CD14-positive monocyte (primary cell): ENCODE measurements around the gene CDH23. TPM values are rescaled to one million over a fixed set of nuclear protein-coding genes. Genes with fewer than 3 reads are reported as not detected.

ENCODE experiments used
- DNase-seq, 3 donors: peaks; one replicate each; pipeline ENCODE4 v3.0.0-alpha.2; 2011 to 2022
- H2AFZ ChIP-seq: 2 replicates; pipeline ENCODE4 v1.6.0; 2012; ENCODE audit warnings: mild to moderate bottlenecking, low read depth, low read length, inconsistent platforms; ENCODE audit not compliant: insufficient read depth, poor library complexity, severe bottlenecking
- H3K27ac ChIP-seq, 2 donors: 1 replicate in 1 of 2; 2 replicates in 1 of 2; pipeline ENCODE4 v1.5.1; 2012 to 2013; ENCODE audit warnings: low read length in 2 of 2, control low read depth in 1 of 2, inconsistent platforms in 1 of 2, low read depth in 1 of 2, mild to moderate bottlenecking in 1 of 2
- H3K27me3 ChIP-seq, 2 donors: one replicate each; pipeline versions ENCODE4 v1.6.0 to v1.6.1; 2011 to 2013; ENCODE audit warnings: low read length in 2 of 2; ENCODE audit not compliant: control insufficient read depth in 2 of 2, insufficient read depth in 2 of 2
- H3K36me3 ChIP-seq, 2 donors: replicated peaks in 1 of 2; 1 replicate in 1 of 2; 2 replicates in 1 of 2; pipeline versions ENCODE4 v1.5.1 to v1.6.1; 2012 to 2013; ENCODE audit warnings: low read length in 2 of 2, control low read depth in 1 of 2, inconsistent platforms in 1 of 2, mild to moderate bottlenecking in 1 of 2; ENCODE audit not compliant: insufficient read depth in 2 of 2, control insufficient read depth in 1 of 2
- H3K4me1 ChIP-seq, 2 donors: 1 replicate in 1 of 2; 2 replicates in 1 of 2; pipeline versions ENCODE4 v1.5.1 to v1.6.1; 2012 to 2013; ENCODE audit warnings: low read length in 2 of 2, control low read depth in 1 of 2, inconsistent platforms in 1 of 2, mild to moderate bottlenecking in 1 of 2, moderate library complexity in 1 of 2; ENCODE audit not compliant: insufficient read depth in 2 of 2, control insufficient read depth in 1 of 2
- H3K4me2 ChIP-seq: replicated peaks from 2 replicates; pipeline ENCODE3; 2012; ENCODE audit warnings: low read length, moderate library complexity, mild to moderate bottlenecking; ENCODE audit not compliant: poor library complexity, severe bottlenecking; ENCODE audit errors: extremely low read depth
- H3K4me3 ChIP-seq, 3 experiments: fragments of 200-600 bp in 1 of 3; sonication (generic) in 1 of 3; replicated peaks in 1 of 3; 1 replicate in 2 of 3; 2 replicates in 1 of 3; pipeline ENCODE4 v1.5.1; 2011 to 2013; ENCODE audit warnings: low read length in 3 of 3, mild to moderate bottlenecking in 3 of 3, control low read depth in 2 of 3, low read depth in 2 of 3, inconsistent platforms in 1 of 3, moderate library complexity in 1 of 3
- H3K79me2 ChIP-seq: 2 replicates; pipeline ENCODE4 v1.6.0; 2012; ENCODE audit warnings: mild to moderate bottlenecking, control low read depth, inconsistent platforms, low read length, moderate library complexity; ENCODE audit not compliant: insufficient read depth
- H3K9ac ChIP-seq: 2 replicates; pipeline ENCODE4 v1.6.0; 2017; ENCODE audit warnings: low read length, mild to moderate bottlenecking; ENCODE audit not compliant: insufficient read depth, poor library complexity, severe bottlenecking
- H3K9me3 ChIP-seq, 2 donors: replicated peaks in 1 of 2; 1 replicate in 1 of 2; 2 replicates in 1 of 2; pipeline versions ENCODE4 v1.5.1 to v1.6.1; 2012 to 2013; ENCODE audit warnings: low read length in 2 of 2, control low read depth in 1 of 2; ENCODE audit not compliant: control insufficient read depth in 1 of 2, insufficient read depth in 1 of 2
- H4K20me1 ChIP-seq: 2 replicates; pipeline ENCODE4 v1.6.0; 2012; ENCODE audit warnings: mild to moderate bottlenecking, low read length, control low read depth, moderate library complexity; ENCODE audit not compliant: insufficient read depth
- H3K27ac Mint-ChIP-seq, 7 donors: one replicate each; pipeline ENCODE4 v1.8.0; 2020; ENCODE audit warnings: mild to moderate bottlenecking in 7 of 7, mixed read lengths in 7 of 7, moderate library complexity in 6 of 7, inconsistent platforms in 2 of 7
- H3K27me3 Mint-ChIP-seq, 3 donors: one replicate each; pipeline ENCODE4 v1.8.0; 2021 to 2022; ENCODE audit warnings: low read depth in 3 of 3, mild to moderate bottlenecking in 3 of 3, mixed read lengths in 3 of 3, moderate library complexity in 3 of 3, inconsistent platforms in 1 of 3
- H3K36me3 Mint-ChIP-seq, 2 donors: one replicate each; pipeline ENCODE4 v1.8.0; 2020; ENCODE audit warnings: mixed read lengths in 2 of 2, inconsistent platforms in 1 of 2, mild to moderate bottlenecking in 1 of 2
- H3K4me1 Mint-ChIP-seq: one replicate; pipeline ENCODE4 v1.8.0; 2020; ENCODE audit warnings: mild to moderate bottlenecking, mixed read lengths
- H3K4me3 Mint-ChIP-seq, 2 donors: one replicate each; pipeline ENCODE4 v1.8.0; 2020; ENCODE audit warnings: mild to moderate bottlenecking in 2 of 2, mixed read lengths in 2 of 2, moderate library complexity in 1 of 2
- H3K9me3 Mint-ChIP-seq, 7 donors: one replicate each; pipeline ENCODE4 v1.8.0; 2020 to 2022; ENCODE audit warnings: mixed read lengths in 7 of 7, mild to moderate bottlenecking in 6 of 7, moderate library complexity in 6 of 7, inconsistent platforms in 2 of 7
- WGBS: methylation state at CpG from one replicate; pipeline ENCODE4 v1.1.5; 2013; ENCODE audit warnings: missing lambda C conversion rate; ENCODE audit not compliant: insufficient coverage; 5-methylcytosine and 5-hydroxymethylcytosine counted together
- intact Hi-C, 2 donors: fragments of 100-400 bp; cut with micrococcal nuclease; formaldehyde crosslinking; loops; one replicate each; pipeline versions ENCODE4 v1.15.0 to v1.15.1; 2023
- polyA plus RNA-seq, 3 donors: library from polyadenylated mRNA; depleted of rRNA in 1 of 3; unstranded in 2 of 3; stranded (reverse) in 1 of 3; fragments of 300-500 nt in 2 of 3; fragments of >200 nt in 1 of 3; fragmentation: Illumina TruSeq in 2 of 3; gene quantifications; 1 replicate in 2 of 3; 2 replicates in 1 of 3; pipeline ENCODE4 v1.2.3, GENCODE V29; 2012 to 2021
- TF ChIP-seq, protein P1 (sequence below): fragments of 200-600 bp; IDR thresholded peaks from one replicate; pipeline ENCODE4 v1.8.0; 2022; ENCODE audit warnings: antibody characterized with exemption, mild to moderate bottlenecking

The CDH23 gene
- polyA plus RNA-seq, 3 donors, result 8.2 to 36.2 (median 10.5) TPM

DNA sequence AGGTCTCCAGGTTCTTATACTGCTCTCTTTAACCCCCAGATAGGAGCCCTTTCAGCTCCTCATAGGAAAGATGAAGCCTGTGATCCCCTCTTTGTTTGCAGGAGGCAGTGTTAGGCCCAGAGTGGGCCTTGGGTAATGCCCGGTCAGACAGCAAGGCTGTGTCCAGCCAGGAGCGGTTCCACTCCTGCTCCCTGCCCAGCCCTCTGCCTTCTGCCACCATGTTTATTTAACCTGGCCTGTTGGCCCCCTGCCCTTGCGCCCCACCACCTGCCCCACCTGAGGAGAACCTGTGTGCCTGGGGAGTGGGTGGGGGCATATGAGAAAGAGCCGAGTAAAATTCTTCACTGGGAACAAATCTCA, 24.3 kb downstream of the CDH23 start:
- H3K4me2 ChIP-seq, result no peak overlapping the region
- no peaks in the 10 kb centered on the region for H3K36me3 Mint-ChIP-seq
- no peaks in the 10 kb centered on the region for H3K79me2 ChIP-seq
- H3K4me3 ChIP-seq, result no peak overlapping the region
- H3K9ac ChIP-seq, result no peak overlapping the region
- H4K20me1 ChIP-seq, result no peaks in the 10 kb centered on the region
- H3K27ac Mint-ChIP-seq, result no peak overlapping the region
- no peaks in the 10 kb centered on the region for H3K9me3 ChIP-seq
- H3K9me3 Mint-ChIP-seq, result peaks cover 0 to 5% (median 0%) of the 10 kb centered on the region in 7 donors
- no peaks in the 10 kb centered on the region for H3K4me1 Mint-ChIP-seq
- no peak overlapping the region for H3K4me3 Mint-ChIP-seq
- H3K27ac ChIP-seq, result no peak overlapping the region
- no peak overlapping the region for H2AFZ ChIP-seq
- TF ChIP-seq, protein P1, sequence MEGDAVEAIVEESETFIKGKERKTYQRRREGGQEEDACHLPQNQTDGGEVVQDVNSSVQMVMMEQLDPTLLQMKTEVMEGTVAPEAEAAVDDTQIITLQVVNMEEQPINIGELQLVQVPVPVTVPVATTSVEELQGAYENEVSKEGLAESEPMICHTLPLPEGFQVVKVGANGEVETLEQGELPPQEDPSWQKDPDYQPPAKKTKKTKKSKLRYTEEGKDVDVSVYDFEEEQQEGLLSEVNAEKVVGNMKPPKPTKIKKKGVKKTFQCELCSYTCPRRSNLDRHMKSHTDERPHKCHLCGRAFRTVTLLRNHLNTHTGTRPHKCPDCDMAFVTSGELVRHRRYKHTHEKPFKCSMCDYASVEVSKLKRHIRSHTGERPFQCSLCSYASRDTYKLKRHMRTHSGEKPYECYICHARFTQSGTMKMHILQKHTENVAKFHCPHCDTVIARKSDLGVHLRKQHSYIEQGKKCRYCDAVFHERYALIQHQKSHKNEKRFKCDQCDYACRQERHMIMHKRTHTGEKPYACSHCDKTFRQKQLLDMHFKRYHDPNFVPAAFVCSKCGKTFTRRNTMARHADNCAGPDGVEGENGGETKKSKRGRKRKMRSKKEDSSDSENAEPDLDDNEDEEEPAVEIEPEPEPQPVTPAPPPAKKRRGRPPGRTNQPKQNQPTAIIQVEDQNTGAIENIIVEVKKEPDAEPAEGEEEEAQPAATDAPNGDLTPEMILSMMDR, result no peak
- WGBS, result 100% methylated on average over 1 of the region's 4 CpGs
- no peaks in the 10 kb centered on the region for H3K4me1 ChIP-seq
- peaks cover 8 to 14% (median 13%) of the 10 kb centered on the region in 3 donors for H3K27me3 Mint-ChIP-seq
- H3K36me3 ChIP-seq, result no peaks in the 10 kb centered on the region
- DNase-seq, result no peak
- no peaks in the 10 kb centered on the region for H3K27me3 ChIP-seq
- intact Hi-C loops, result no loop called here

DNA sequence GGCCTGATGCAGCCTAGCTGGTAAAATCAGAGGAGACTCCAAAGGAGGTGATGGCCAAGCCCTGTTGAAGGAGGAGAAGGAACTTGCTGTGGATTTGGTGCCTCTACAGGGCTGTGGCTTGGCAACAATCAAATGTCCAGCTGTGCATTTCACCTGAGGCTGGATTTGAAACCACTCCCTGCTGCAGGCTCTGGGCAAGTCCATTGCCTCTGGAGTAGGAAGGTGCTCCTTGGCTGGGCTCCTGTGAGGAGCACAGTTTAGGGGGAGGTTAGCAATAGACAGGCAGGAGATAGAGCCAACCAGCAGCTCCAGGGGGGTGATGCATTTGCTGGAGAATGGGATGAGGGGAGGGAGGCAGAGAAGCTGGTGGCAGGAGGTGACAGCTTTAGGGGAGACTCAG, 26.5 kb downstream of the CDH23 start:
- peaks cover 5 to 15% (median 8%) of the 10 kb centered on the region in 3 donors for H3K27me3 Mint-ChIP-seq
- TF ChIP-seq, protein P1, result no peak

More for the DNA sequence above, 26.5 kb downstream of the CDH23 start:
- Histone ChIP-seq H3K79me2 (no peaks in the 10 kb centered on the region), H3K4me3 (no peak overlapping the region), H3K27me3 (no peaks in the 10 kb centered on the region), H3K4me1 (no peaks in the 10 kb centered on the region), H3K27ac (no peak overlapping the region), H3K9ac (no peak overlapping the region), H3K4me2 (no peak overlapping the region), H3K9me3 (no peaks in the 10 kb centered on the region), H4K20me1 (no peaks in the 10 kb centered on the region), H3K36me3 (no peaks in the 10 kb centered on the region), H2AFZ (no peak overlapping the region)
- Mint-ChIP-seq H3K4me3 (no peak overlapping the region), H3K4me1 (no peaks in the 10 kb centered on the region), H3K36me3 (no peaks in the 10 kb centered on the region), H3K27ac (no peak overlapping the region), H3K9me3 (no peaks in the 10 kb centered on the region)
- DNase-seq, result no peak
- intact Hi-C loops, result no loop called here
